ENCODE measurements around the gene TEX35.
"Not testable (repeated sequence)": the region's sequence is repeated elsewhere in the genome, so short reads cannot be mapped to it uniquely, and the experiment has no call there.

TEX35 gene

GRCh38 chr1:178494569-178494971, 18.3 kb upstream of the TEX35 start:
- no peak for DNase-seq (ENCODE audit: low read depth, low spot score)

DNA sequence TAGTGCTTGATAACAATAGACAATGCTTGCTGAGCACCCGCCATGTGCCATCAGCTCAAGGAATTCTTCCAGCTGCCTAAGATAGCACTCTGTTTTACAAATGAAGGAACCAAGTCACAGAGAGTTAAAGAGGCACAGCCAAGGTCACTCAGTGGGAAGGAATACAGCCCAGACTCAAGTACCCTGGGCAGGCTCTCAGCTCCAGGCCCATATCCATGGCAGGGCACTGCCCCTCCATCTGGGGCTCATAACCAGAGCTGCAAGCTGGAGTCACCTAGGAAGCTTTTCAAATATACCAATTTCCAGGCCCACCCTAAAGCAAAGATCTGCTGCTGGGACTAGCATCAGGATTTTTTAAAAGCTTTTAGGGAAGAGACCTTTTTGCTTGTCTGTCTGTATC, 17.8 kb upstream of the TEX35 start:
- no peak for DNase-seq (ENCODE audit: low read depth, low spot score)

GRCh38 chr1:178495741-178496409, 17.0 kb upstream of the TEX35 start:
- no peak for DNase-seq (ENCODE audit: low read depth, low spot score)

GRCh38 chr1:178496410-178497135, 16.3 kb upstream of the TEX35 start, which contains the start of gene CLEC20A:
Gene CLEC20A (minus strand): TSS chr1:178496964. CDS start chr1:178496939, 25 bp downstream.
- no peak for DNase-seq (ENCODE audit: low read depth, low spot score)

- no peak for DNase-seq (ENCODE audit: low read depth, low spot score)
Observed at GRCh38 chr1:178497903-178498478, 14.9 kb upstream of the TEX35 start.

GRCh38 chr1:178498896-178499675, 13.8 kb upstream of the TEX35 start:
- peak; percentile 87 for DNase-seq (ENCODE audit: low read depth, low spot score)

DNA sequence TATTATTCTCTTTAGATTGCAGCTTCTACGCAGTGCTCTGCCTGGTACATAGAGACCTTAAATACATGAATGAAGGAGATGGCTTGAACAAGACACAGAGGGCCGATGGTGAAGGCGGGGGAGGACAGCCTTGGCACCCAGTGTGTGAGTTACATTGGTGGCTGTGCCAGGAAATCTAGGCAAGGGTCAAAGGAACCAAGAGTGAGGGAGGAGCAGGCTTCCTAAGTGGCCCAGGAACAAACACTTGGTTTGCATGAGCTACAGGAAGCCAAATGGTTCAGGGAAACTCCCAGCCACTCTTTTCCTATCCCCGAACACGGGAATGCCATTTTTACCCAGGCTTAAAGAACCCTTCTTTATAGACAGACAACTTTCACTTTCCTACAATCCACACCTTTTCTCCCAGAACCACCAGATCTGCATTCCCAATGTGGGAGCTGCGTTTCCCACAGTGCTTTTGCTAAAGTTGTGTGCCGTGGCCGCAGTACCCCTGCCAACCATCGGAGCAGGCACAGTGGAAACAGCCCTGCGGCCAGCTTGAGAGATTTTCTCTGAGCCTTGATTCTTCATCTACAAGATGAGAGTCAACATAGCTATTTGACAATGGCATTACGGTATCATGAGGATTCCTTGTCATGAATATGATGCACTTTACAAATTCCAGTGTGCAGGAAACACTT, 12.7 kb upstream of the TEX35 start:
- DNase-seq (ENCODE audit: low read depth, low spot score), result peak; percentile 27

DNA sequence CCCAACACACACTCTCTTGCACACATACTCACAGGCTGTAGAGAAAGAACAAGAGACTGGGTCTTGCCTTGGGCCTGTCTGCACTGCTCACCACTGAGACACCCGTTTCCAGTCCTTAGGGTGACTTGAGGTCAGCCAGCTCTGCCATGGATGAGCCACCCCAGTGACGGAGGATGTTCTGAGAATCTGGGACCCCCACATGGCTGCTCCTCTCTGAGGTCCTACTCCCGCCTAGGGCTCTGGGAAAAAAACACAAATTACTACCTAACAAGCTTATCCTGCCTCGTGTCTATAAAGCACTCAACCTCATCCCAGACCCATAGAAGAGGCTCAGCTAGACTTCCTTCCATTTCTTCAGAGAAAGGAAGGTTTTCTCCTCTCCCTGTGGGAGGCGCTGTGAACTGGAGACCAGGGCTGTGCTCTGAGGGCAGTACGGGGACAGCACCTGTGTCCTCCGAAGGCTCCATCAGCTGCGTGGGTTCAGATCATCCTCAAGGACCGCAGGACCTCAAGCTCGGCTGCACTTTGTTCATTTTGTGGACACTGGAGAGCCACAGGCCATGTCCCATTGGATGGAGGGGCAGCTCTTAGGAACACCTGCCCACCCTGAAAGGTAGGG, 11.9 kb upstream of the TEX35 start:
- DNase-seq (ENCODE audit: low read depth, low spot score), result no peak

- DNase-seq (ENCODE audit: low read depth, low spot score), result peak; percentile 83
Observed at GRCh38 chr1:178501705-178502329, 11.1 kb upstream of the TEX35 start.

DNA sequence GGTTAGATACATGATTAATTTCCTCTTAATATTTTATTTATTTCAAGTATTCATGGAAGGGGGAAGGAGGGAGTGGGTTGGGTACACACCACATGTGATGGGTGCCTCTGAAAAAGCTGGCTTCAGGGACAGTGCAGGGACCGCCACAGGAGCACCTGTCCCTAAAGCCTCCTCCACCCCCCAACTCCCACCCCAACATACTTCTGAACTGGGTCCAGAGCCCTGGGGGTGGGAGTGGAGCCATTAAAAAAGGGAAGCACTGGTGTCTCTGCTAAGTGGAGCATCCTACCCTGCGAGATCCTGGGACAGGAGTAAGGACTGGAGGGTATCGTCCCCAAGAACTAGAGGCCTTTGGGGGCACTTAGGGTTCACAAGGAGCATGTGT, 10.6 kb upstream of the TEX35 start:
- DNase-seq (ENCODE audit: low read depth, low spot score), result no peak

- no peak for DNase-seq (ENCODE audit: low read depth, low spot score)
Observed at GRCh38 chr1:178502856-178503255, 10.1 kb upstream of the TEX35 start.

DNA sequence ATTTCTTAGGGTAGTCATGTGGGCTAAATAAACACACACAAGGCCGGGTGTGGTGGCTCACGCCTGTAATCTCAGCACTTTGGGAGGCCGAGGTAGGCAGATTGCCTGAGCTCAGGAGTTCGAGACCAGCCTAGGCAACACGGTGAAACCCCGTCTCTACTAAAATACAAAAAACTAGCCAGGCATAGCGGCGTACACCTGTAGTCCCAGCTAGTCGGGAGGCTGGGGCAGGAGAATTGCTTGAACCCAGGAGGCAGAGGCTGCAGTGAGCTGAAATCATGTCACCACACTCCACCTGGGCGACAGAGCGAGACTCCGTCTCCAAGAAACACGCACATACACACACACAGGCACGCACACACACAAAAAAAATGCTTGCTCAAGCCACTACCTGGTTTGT, 9.6 kb upstream of the TEX35 start:
- DNase-seq (ENCODE audit: low read depth, low spot score), result not testable (repeated sequence)

DNA sequence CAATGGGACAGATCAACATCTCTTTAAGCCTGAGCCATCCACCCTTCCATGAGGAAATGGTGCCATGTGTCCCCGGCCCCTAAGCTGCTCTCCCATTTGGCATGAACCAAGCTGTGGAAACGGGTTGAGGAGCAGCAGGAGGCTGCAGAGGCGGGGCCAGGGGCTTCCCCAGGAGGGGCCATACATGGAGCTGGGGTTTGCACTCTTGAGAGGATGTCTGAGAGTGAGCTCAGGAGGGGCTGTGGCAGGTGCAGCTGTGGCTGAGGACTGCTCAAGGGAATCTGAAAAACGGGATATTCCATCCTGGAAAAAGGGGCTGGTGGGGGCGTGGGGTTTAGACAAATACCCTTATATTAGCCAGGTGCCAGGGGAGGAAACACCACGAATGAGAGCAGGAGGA, 9.1 kb upstream of the TEX35 start:
- no peak for DNase-seq (ENCODE audit: low read depth, low spot score)

GRCh38 chr1:178504286-178504685, 8.6 kb upstream of the TEX35 start:
- DNase-seq (ENCODE audit: low read depth, low spot score), result no peak

DNA sequence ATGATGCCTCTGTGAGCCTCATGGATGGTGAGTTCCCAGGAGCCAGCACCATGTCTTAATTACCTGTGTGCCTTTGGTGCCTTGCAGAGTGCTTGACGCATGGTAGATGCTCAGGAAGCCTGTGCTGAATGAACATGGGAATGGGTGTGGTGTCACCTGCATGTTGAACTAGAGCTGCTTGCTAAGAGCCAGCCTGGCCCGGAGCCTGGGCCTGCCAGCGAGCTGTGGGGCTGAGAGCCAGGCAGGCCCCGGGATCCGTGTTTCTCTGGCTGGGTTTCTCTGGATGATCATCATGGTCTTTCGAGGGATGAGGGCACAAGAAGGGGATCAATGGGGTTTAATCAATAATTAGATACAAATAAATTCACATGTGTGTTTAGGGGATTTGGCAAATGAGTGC, 6.7 kb upstream of the TEX35 start:
- DNase-seq (ENCODE audit: low read depth, low spot score), result no peak

DNA sequence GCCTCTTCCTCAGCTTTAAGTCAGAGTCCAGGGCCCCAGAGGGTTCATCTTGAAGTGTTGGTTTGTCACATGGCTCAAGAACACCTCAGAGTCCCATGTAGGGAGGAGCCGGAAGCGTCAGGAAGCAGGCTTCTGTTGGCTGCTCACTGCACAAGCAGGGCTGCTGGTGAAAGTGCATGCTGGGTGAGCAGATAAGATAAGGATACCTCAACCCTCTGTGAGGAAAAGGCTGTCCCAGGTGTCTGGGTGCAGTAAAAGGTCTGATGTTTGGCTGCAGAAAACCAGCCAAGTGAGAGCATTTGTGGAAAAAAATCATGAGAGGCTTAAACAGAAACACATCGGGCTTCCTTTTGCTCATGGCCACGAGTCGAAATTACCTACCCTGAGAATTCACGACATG, 6.2 kb upstream of the TEX35 start:
- DNase-seq (ENCODE audit: low read depth, low spot score), result peak; percentile 21

GRCh38 chr1:178509414-178510007, 3.4 kb upstream of the TEX35 start:
- peak; percentile 49 for DNase-seq (ENCODE audit: low read depth, low spot score)

GRCh38 chr1:178510155-178510554, 2.8 kb upstream of the TEX35 start:
- DNase-seq (ENCODE audit: low read depth, low spot score), result no peak

DNA sequence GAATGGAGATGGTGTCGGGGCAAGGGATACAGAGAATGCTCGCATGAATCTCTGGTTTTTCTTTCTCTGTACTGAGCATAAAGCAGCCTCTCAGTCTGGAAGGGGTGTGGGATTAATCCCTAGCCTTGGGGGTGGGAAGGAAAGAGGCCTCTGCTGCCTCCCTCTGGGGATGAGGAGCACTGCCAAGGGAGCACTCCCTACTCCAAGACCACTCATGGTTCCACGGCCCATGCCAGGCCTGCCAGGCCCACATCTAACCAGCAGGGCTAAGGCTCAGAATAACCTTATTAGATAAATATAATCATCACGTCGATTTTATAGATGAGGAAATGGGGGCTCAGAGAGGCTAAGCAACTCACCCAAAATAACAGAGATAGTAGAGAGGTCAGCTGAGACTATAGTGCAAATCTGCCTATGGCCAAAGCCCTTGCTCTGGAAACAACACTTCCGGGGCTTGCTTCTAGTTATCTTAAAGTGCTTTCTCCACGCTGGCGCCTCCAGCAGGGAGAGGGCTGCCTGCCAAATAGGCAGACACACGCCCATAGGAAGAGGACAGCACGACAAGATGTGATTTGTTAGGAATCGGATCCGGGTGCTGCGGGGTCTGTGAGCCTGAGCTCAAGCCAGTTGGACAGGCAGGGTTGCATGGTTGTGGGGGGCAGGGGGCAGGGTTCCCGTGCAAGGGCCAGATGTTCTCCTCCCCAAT, 522 bp downstream of the TEX35 start:
- no peak for DNase-seq (ENCODE audit: low read depth, low spot score)

GRCh38 chr1:178516110-178516509, 3.2 kb downstream of the TEX35 start:
- no peak for DNase-seq (ENCODE audit: low read depth, low spot score)
